RWPE2 (cell line): ENCODE measurements around the gene RNPEPL1.
A peak's percentile ranks its signal among the peaks of the same experiment; 100 is the strongest.
"Not testable (repeated sequence)": the region's sequence is repeated elsewhere in the genome, so short reads cannot be mapped to it uniquely, and the experiment has no call there.

Experiments
- ATAC-seq: fragments of 200-7000 bp; cut with Tn5 transposase; 3 replicates; pipeline ENCODE4 v1.9.1; 2021; ENCODE audit warnings: low read depth
- DNase-seq: peaks from one replicate; pipeline ENCODE4 v3.0.0-alpha.2; 2020; ENCODE audit warnings: low spot score
- H3K27ac ChIP-seq: fragments of 450-650 bp; 2 replicates; pipeline ENCODE4 v1.5.1; 2017; ENCODE audit warnings: mild to moderate bottlenecking; ENCODE audit not compliant: poor library complexity, severe bottlenecking
- H3K27me3 ChIP-seq: fragments of 250-450 bp; sonication (Bioruptor Pico); 2 replicates; pipeline ENCODE4 v1.5.1; 2021; ENCODE audit warnings: mild to moderate bottlenecking, moderate library complexity; ENCODE audit not compliant: insufficient read depth, poor library complexity, severe bottlenecking
- H3K36me3 ChIP-seq: fragments of 250-450 bp; sonication (Bioruptor Pico); 2 replicates; pipeline ENCODE4 v1.5.1; 2020; ENCODE audit warnings: low read depth, mild to moderate bottlenecking, moderate library complexity
- H3K4me1 ChIP-seq: fragments of 250-450 bp; sonication (Bioruptor Pico); 2 replicates; pipeline ENCODE4 v1.5.1; 2021; ENCODE audit warnings: mild to moderate bottlenecking, moderate library complexity; ENCODE audit not compliant: insufficient read depth, poor library complexity, severe bottlenecking
- H3K4me3 ChIP-seq: fragments of 250-450 bp; sonication (Bioruptor Pico); 2 replicates; pipeline ENCODE4 v1.5.1; 2021; ENCODE audit warnings: mild to moderate bottlenecking, moderate library complexity; ENCODE audit not compliant: severe bottlenecking
- H3K9me3 ChIP-seq: fragments of 250-450 bp; sonication (Bioruptor Pico); 2 replicates; pipeline ENCODE4 v1.5.1; 2021; ENCODE audit warnings: mild to moderate bottlenecking, moderate library complexity; ENCODE audit not compliant: severe bottlenecking
- CTCF ChIP-seq: fragments of 450-650 bp; IDR thresholded peaks from one replicate; pipeline ENCODE4 v1.5.1; 2017; ENCODE audit warnings: mild to moderate bottlenecking, moderate library complexity; ENCODE audit not compliant: poor library complexity, severe bottlenecking

RNPEPL1 gene

GRCh38 chr2:240520974-240521350 lies 47.3 kb upstream of the RNPEPL1 start:
- H3K4me3 ChIP-seq = no peak overlapping the region
- no peaks in the 10 kb centered on the region for H3K36me3 ChIP-seq
- no peaks in the 10 kb centered on the region for H3K9me3 ChIP-seq
- H3K27ac ChIP-seq = no peak overlapping the region
- no peaks in the 10 kb centered on the region for H3K4me1 ChIP-seq
- no peak for TF ChIP-seq CTCF
- peaks cover 27% of the 10 kb centered on the region for H3K27me3 ChIP-seq
- ATAC-seq (0 out of 3 replicates have a peak, but pooled peaks have one; percentile 10), DNase-seq (no peak)

GRCh38 chr2:240521885-240522284 lies 46.4 kb upstream of the RNPEPL1 start:
- H3K9me3 ChIP-seq, DNase-seq, ATAC-seq, H3K36me3 ChIP-seq, H3K4me1 ChIP-seq, H3K27ac ChIP-seq, H3K4me3 ChIP-seq: not testable (repeated sequence)
- peaks cover 27% of the 10 kb centered on the region for H3K27me3 ChIP-seq

DNA sequence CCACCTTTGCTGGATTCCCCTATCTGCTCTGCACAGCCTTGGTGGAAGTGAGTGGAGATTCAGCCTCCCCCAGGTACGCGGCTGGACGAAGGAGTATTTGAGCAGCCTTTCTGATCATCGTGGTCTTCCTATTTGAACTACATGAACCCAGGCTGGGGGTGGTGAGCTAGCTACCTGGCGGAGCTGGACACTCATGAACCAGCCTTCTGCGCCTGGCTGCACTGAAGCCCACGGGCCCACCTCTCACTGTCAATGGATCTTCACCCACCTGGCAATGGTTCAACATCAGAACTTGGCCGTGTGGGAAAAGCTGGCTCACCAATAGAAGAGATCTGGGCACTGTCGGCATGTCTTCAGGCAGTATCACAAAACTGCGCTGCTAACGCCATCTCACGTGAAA lies 45.9 kb upstream of the RNPEPL1 start:
- no peaks in the 10 kb centered on the region for H3K36me3 ChIP-seq
- peaks cover 27% of the 10 kb centered on the region for H3K27me3 ChIP-seq
- H3K9me3 ChIP-seq = no peaks in the 10 kb centered on the region
- no peak overlapping the region for H3K27ac ChIP-seq
- no peak for DNase-seq
- no peak for TF ChIP-seq CTCF
- no peaks in the 10 kb centered on the region for H3K4me1 ChIP-seq
- H3K4me3 ChIP-seq = no peak overlapping the region
- ATAC-seq = no peak

GRCh38 chr2:240523451-240524281 lies 44.6 kb upstream of the RNPEPL1 start:
- H3K4me1 ChIP-seq = no peaks in the 10 kb centered on the region
- no peak overlapping the region for H3K27ac ChIP-seq
- no peaks in the 10 kb centered on the region for H3K36me3 ChIP-seq
- H3K27me3 ChIP-seq = peaks cover 22% of the 10 kb centered on the region
- no peak for TF ChIP-seq CTCF
- no peaks in the 10 kb centered on the region for H3K9me3 ChIP-seq
- ATAC-seq = no peak
- DNase-seq = no peak
- no peak overlapping the region for H3K4me3 ChIP-seq

GRCh38 chr2:240524963-240525718 lies 43.1 kb upstream of the RNPEPL1 start:
- no peak overlapping the region for H3K27ac ChIP-seq
- peaks cover 7% of the 10 kb centered on the region for H3K27me3 ChIP-seq
- TF ChIP-seq CTCF = no peak
- ATAC-seq (no peak), DNase-seq (no peak)
- no peaks in the 10 kb centered on the region for H3K9me3 ChIP-seq
- H3K4me1 ChIP-seq = no peaks in the 10 kb centered on the region
- H3K4me3 ChIP-seq = no peak overlapping the region
- no peaks in the 10 kb centered on the region for H3K36me3 ChIP-seq
